ENCODE data around the gene MAGEB6B.
"Not testable (repeated sequence)": the region's sequence is repeated elsewhere in the genome, so short reads cannot be mapped to it uniquely, and the experiment has no call there.

The MAGEB6B gene

GRCh38 chrX:26160301-26160700, at the start of gene MAGEB6B:
TSS of gene MAGEB6B (plus strand) at chrX:26160601. CDS start at chrX:26160601, 0 bp downstream.
- no peak for DNase-seq (ENCODE audit: low spot score)

GRCh38 chrX:26138274-26138673, 22.1 kb upstream of the MAGEB6B start, which contains the start of gene MAGEB18:
TSS of gene MAGEB18 (plus strand) at chrX:26138343. CDS start at chrX:26138986, 643 bp downstream.
- no peak for DNase-seq (ENCODE audit: low spot score)

- DNase-seq (ENCODE audit: low spot score): no peak
Observed at GRCh38 chrX:26146024-26146423, 14.4 kb upstream of the MAGEB6B start.

- DNase-seq (ENCODE audit: low spot score): no peak
Observed at GRCh38 chrX:26192204-26192603, 31.8 kb downstream of the MAGEB6B start, which contains the start of gene MAGEB6. TSS of gene MAGEB6 (plus strand) at chrX:26192440. CDS start at chrX:26193847, 1,407 bp downstream.

- DNase-seq (ENCODE audit: low spot score): no peak
Observed at GRCh38 chrX:26203561-26203960, 43.2 kb downstream of the MAGEB6B start.

- DNase-seq (ENCODE audit: low spot score): not testable (repeated sequence)
Observed at GRCh38 chrX:26204717-26205116, 44.3 kb downstream of the MAGEB6B start.

GRCh38 chrX:26208012-26208411, 47.6 kb downstream of the MAGEB6B start:
- no peak for DNase-seq (ENCODE audit: low spot score)

Measured in GM03348 (cell line).